IMR-90 (cell line): ENCODE results near the gene PLXNA3. TPM values are rescaled to one million over a fixed set of nuclear protein-coding genes. Genes with fewer than 3 reads are reported as not detected.

Experiments
- ATAC-seq: fragments of 200-7000 bp; cut with Tn5 transposase; 2 replicates; pipeline ENCODE4 v1.9.1; 2020; ENCODE audit warnings: low read depth, mild to moderate bottlenecking, moderate library complexity
- BruUV-seq: library from RNA; stranded (reverse); fragments of 400-500 nt; replicated peaks from 2 replicates; lab custom pipeline; 2021; lab: Mats Ljungman, UMichigan
- CTCF ChIA-PET: fragments of 300-600 bp; formaldehyde crosslinking; extraction: SDS; loops from one replicate; lab custom pipeline; 2021; ENCODE audit warnings: antibody characterized with exemption; lab: Yijun Ruan, JAX
- POLR2A ChIA-PET: fragments of 300-600 bp; sonication (Branson Sonifier 250); formaldehyde crosslinking; loops from one replicate; lab custom pipeline; 2022; ENCODE audit warnings: antibody characterized with exemption; ENCODE audit not compliant: unreplicated experiment; lab: Charles Lee
- DNase-seq: peaks from one replicate; pipeline ENCODE4 v3.0.0; 2013
- H2AFZ ChIP-seq: replicated peaks from 2 replicates; pipeline ENCODE3; 2013; ENCODE audit warnings: low read length, mild to moderate bottlenecking; ENCODE audit not compliant: poor library complexity
- H2AK5ac ChIP-seq: 2 replicates; pipeline ENCODE4 v1.6.1; 2013; ENCODE audit warnings: low read depth, low read length, inconsistent platforms
- H2AK9ac ChIP-seq: replicated peaks from 2 replicates; pipeline ENCODE3; 2013; ENCODE audit warnings: mild to moderate bottlenecking, low read depth, low read length, moderate library complexity; ENCODE audit not compliant: poor library complexity
- H2BK120ac ChIP-seq: 2 replicates; pipeline ENCODE4 v1.6.1; 2013; ENCODE audit warnings: low read depth, low read length, inconsistent platforms
- H2BK15ac ChIP-seq: 3 replicates; pipeline ENCODE4 v1.6.1; 2013; ENCODE audit warnings: low read depth, low read length, inconsistent platforms
- H2BK20ac ChIP-seq: 2 replicates; pipeline ENCODE4 v1.6.1; 2013; ENCODE audit warnings: low read depth, mild to moderate bottlenecking, inconsistent platforms, low read length, moderate library complexity
- H2BK5ac ChIP-seq: 2 replicates; pipeline ENCODE4 v1.6.1; 2013; ENCODE audit warnings: mild to moderate bottlenecking, low read depth, low read length, inconsistent platforms; ENCODE audit not compliant: poor library complexity, severe bottlenecking
- H3K14ac ChIP-seq: replicated peaks from 2 replicates; pipeline ENCODE4 v1.6.1; 2013; ENCODE audit warnings: low read depth, low read length, inconsistent platforms
- H3K18ac ChIP-seq: 2 replicates; pipeline ENCODE4 v1.6.1; 2013; ENCODE audit warnings: low read depth, low read length, control low read depth
- H3K23ac ChIP-seq: 2 replicates; pipeline ENCODE4 v1.6.1; 2013; ENCODE audit warnings: low read depth, low read length, inconsistent platforms
- H3K27ac ChIP-seq: 2 replicates; pipeline ENCODE4 v1.5.1; 2013; ENCODE audit warnings: mild to moderate bottlenecking, control low read depth, low read length; ENCODE audit not compliant: insufficient read depth
- H3K27me3 ChIP-seq: 2 replicates; pipeline ENCODE4 v1.6.1; 2013; ENCODE audit warnings: low read length; ENCODE audit not compliant: control insufficient read depth, insufficient read depth
- H3K36me3 ChIP-seq: 2 replicates; pipeline ENCODE4 v1.6.1; 2013; ENCODE audit warnings: low read length, mixed read lengths; ENCODE audit not compliant: control insufficient read depth, insufficient read depth
- H3K4ac ChIP-seq: 2 replicates; pipeline ENCODE4 v1.6.1; 2013; ENCODE audit warnings: low read depth, low read length, inconsistent platforms
- H3K4me1 ChIP-seq: 2 replicates; pipeline ENCODE4 v1.6.1; 2013; ENCODE audit warnings: low read length, mixed read lengths; ENCODE audit not compliant: control insufficient read depth, insufficient read depth
- H3K4me2 ChIP-seq: 2 replicates; pipeline ENCODE4 v1.6.1; 2013; ENCODE audit warnings: low read depth, mild to moderate bottlenecking, control low read depth, low read length, moderate library complexity
- H3K4me3 ChIP-seq: 2 replicates; pipeline ENCODE4 v1.5.1; 2013; ENCODE audit warnings: low read depth, mild to moderate bottlenecking, control low read depth, low read length, moderate library complexity; ENCODE audit not compliant: insufficient read depth
- H3K56ac ChIP-seq: 2 replicates; pipeline ENCODE4 v1.6.1; 2013; ENCODE audit warnings: low read length, inconsistent platforms; ENCODE audit not compliant: insufficient read depth; ENCODE audit errors: extremely low read depth
- H3K79me1 ChIP-seq, 2 experiments: 2 replicates each; pipeline ENCODE4 v1.6.1; 2013; ENCODE audit warnings: low read length in 2 of 2, inconsistent platforms in 1 of 2, low read depth in 1 of 2
- H3K9ac ChIP-seq: 2 replicates; pipeline ENCODE4 v1.6.1; 2013; ENCODE audit warnings: low read depth, low read length, control low read depth
- H3K9me1 ChIP-seq: 2 replicates; pipeline ENCODE4 v1.6.1; 2013; ENCODE audit warnings: low read length, inconsistent platforms; ENCODE audit not compliant: insufficient read depth
- H3K9me3 ChIP-seq: 2 replicates; pipeline ENCODE4 v1.6.1; 2013; ENCODE audit warnings: low read length; ENCODE audit not compliant: control insufficient read depth, insufficient read depth
- H4K20me1 ChIP-seq: 2 replicates; pipeline ENCODE4 v1.6.1; 2013; ENCODE audit warnings: low read length, inconsistent platforms; ENCODE audit not compliant: insufficient read depth
- H4K5ac ChIP-seq: 2 replicates; pipeline ENCODE4 v1.6.1; 2013; ENCODE audit warnings: mild to moderate bottlenecking, low read depth, low read length, control low read depth
- H4K8ac ChIP-seq, 2 experiments: 2 replicates each; pipeline ENCODE4 v1.6.1; 2013; ENCODE audit warnings: low read depth in 2 of 2, low read length in 2 of 2, control low read depth in 1 of 2, inconsistent platforms in 1 of 2
- H4K91ac ChIP-seq: 2 replicates; pipeline ENCODE4 v1.6.1; 2013; ENCODE audit warnings: low read depth, low read length, inconsistent platforms; ENCODE audit not compliant: insufficient read depth
- BHLHE40 ChIP-seq: fragments of 150-350 bp; IDR thresholded peaks from 2 replicates; pipeline ENCODE4 v1.6.1; 2016; ENCODE audit warnings: mild to moderate bottlenecking, low read depth, low read length
- CEBPB ChIP-seq: IDR thresholded peaks from 2 replicates; pipeline ENCODE4 v1.6.1; 2012; ENCODE audit warnings: low read depth, low read length, improper control_type of control experiment
- CHD1 ChIP-seq: IDR thresholded peaks from 2 replicates; pipeline ENCODE4 v1.6.1; 2012; ENCODE audit warnings: low read depth, low read length, improper control_type of control experiment
- FOS ChIP-seq: fragments of 150-350 bp; IDR thresholded peaks from 2 replicates; pipeline ENCODE4 v1.6.1; 2016; ENCODE audit warnings: low read depth, low read length
- MAFK ChIP-seq: IDR thresholded peaks from 2 replicates; pipeline ENCODE4 v1.6.1; 2012; ENCODE audit warnings: low read depth, low read length, improper control_type of control experiment
- MAZ ChIP-seq: IDR thresholded peaks from 2 replicates; pipeline ENCODE4 v1.6.1; 2012; ENCODE audit warnings: low read depth, mild to moderate bottlenecking, low read length, improper control_type of control experiment, moderate library complexity, borderline replicate concordance
- POLR2A ChIP-seq: IDR thresholded peaks from 2 replicates; pipeline ENCODE4 v1.6.1; 2012; ENCODE audit warnings: mild to moderate bottlenecking, low read depth, low read length
- RAD21 ChIP-seq: IDR thresholded peaks from 2 replicates; pipeline ENCODE4 v1.6.1; 2012; ENCODE audit warnings: low read length, improper control_type of control experiment
- RCOR1 ChIP-seq: IDR thresholded peaks from 2 replicates; pipeline ENCODE4 v1.6.1; 2012; ENCODE audit warnings: mild to moderate bottlenecking, low read length, improper control_type of control experiment; ENCODE audit not compliant: insufficient replicate concordance
- RFX5 ChIP-seq: IDR thresholded peaks from 2 replicates; pipeline ENCODE4 v1.8.0; 2012; ENCODE audit warnings: low read depth, mild to moderate bottlenecking, low read length, moderate library complexity
- WGBS, 2 experiments: methylation state at CpG; one replicate each; pipeline versions ENCODE4 v1.1.5 to v1.1.7; 2013; ENCODE audit warnings: missing lambda C conversion rate in 2 of 2; ENCODE audit not compliant: insufficient read length in 1 of 2; ENCODE audit errors: extremely low coverage in 2 of 2; 5-methylcytosine and 5-hydroxymethylcytosine counted together
- dilution Hi-C: fragments of 300-500 bp; cut with HindIII; formaldehyde crosslinking; loops from one replicate; pipeline ENCODE4 v1.14.3; 2018; ENCODE audit warnings: low sequenced_read_pairs; ENCODE audit not compliant: unreplicated experiment
- in situ Hi-C: fragments of 300-500 bp; cut with MboI; formaldehyde crosslinking; loops from 3 replicates; pipeline ENCODE4 v1.14.3; 2019; ENCODE audit warnings: low sequenced_read_pairs, inconsistent platforms, mixed read lengths
- intact Hi-C: fragments of 100-400 bp; cut with micrococcal nuclease; formaldehyde crosslinking; loops from 2 replicates; pipeline ENCODE4 v1.10.0; 2022
- polyA plus RNA-seq, 3 experiments: library from polyadenylated mRNA; depleted of rRNA; stranded (reverse); fragments of >200 nt; gene quantifications; 2 replicates each; pipeline ENCODE4 v1.2.3, GENCODE V29; 2012; ENCODE audit warnings: low replicate concordance in 1 of 3
- total RNA-seq: library from RNA; depleted of rRNA; stranded (reverse); fragments of >200 nt; gene quantifications from 2 replicates; pipeline ENCODE4 v1.2.3, GENCODE V29; 2012
- TF ChIP-seq, protein P1 (sequence below): fragments of 150-350 bp; IDR thresholded peaks from 2 replicates; pipeline ENCODE4 v1.6.1; 2016; ENCODE audit warnings: low read depth, mild to moderate bottlenecking, low read length, moderate library complexity, borderline replicate concordance
- TF ChIP-seq, protein P2 (sequence below): fragments of 150-350 bp; IDR thresholded peaks from 2 replicates; pipeline ENCODE4 v1.6.1; 2017; ENCODE audit warnings: mild to moderate bottlenecking, antibody characterized with exemption, low read length, low read depth

PLXNA3 gene
- total and polyA plus RNA-seq, 2 of the 4 experiments (the other 2 are of a cell fraction): 4.3 to 111 TPM

DNA sequence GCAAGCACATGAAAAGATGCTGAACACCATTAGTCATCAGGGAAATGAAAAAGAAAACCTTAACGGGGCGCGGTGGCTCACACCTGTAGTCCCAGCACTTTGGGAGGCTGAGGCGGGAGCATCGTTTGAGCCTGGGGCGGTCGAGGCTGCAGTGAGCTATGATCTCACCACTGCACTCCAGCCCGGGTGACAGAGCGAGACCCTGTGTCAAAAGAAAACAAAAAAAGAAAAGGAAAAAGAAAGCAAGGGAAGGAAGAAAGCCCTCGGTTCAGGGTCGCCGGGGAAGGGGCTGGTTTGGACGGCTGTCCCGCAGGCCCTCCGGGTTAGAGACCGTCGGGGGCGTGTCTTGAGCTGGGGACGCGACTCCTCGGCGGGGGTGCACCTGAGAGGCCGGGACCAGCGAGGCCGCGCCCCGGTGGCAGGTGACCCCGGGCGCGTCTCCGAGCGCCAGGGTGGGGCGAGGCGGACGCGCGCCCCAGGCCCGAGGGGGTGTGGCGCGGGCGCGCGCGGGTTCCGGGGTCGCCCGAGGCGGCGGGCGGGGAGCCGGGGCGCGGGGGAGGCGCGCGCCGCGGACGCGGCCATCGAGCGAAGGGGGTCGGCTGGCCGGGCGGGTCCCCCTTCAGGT is 478 bp upstream of the PLXNA3 start:
- 0 out of 2 replicates have a peak overlapping the region, but pooled peaks have one; percentile 32 for H3K14ac ChIP-seq
- ATAC-seq (peak; percentile 52), DNase-seq (no peak)
- TF ChIP-seq FOS (no peak), POLR2A (no peak), MAFK (no peak), RCOR1 (no peak), RFX5 (no peak), MAZ (no peak), RAD21 (no peak), CHD1 (no peak), BHLHE40 (no peak), CEBPB (no peak)
- TF ChIP-seq, protein P1, sequence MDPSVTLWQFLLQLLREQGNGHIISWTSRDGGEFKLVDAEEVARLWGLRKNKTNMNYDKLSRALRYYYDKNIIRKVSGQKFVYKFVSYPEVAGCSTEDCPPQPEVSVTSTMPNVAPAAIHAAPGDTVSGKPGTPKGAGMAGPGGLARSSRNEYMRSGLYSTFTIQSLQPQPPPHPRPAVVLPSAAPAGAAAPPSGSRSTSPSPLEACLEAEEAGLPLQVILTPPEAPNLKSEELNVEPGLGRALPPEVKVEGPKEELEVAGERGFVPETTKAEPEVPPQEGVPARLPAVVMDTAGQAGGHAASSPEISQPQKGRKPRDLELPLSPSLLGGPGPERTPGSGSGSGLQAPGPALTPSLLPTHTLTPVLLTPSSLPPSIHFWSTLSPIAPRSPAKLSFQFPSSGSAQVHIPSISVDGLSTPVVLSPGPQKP: no peak
- TF ChIP-seq, protein P2, sequence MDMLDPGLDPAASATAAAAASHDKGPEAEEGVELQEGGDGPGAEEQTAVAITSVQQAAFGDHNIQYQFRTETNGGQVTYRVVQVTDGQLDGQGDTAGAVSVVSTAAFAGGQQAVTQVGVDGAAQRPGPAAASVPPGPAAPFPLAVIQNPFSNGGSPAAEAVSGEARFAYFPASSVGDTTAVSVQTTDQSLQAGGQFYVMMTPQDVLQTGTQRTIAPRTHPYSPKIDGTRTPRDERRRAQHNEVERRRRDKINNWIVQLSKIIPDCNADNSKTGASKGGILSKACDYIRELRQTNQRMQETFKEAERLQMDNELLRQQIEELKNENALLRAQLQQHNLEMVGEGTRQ: no peak
- H3K4me2 ChIP-seq: peak overlapping the region; percentile 84
- CTCF ChIA-PET: no interaction called here
- H2AFZ ChIP-seq: peak overlapping the region; percentile 89
- POLR2A ChIA-PET: no interaction called here
- no peak overlapping the region for H2BK15ac ChIP-seq
- H4K91ac ChIP-seq: no peak overlapping the region
- peaks cover 0 to 9% of the 10 kb centered on the region in 2 experiments; a peak in 2 of 4 replicates for H3K79me1 ChIP-seq
- H3K9ac ChIP-seq: no peak overlapping the region
- H3K9me1 ChIP-seq: no peaks in the 10 kb centered on the region
- no peak overlapping the region for H4K5ac ChIP-seq
- H3K18ac ChIP-seq: no peak overlapping the region
- dilution Hi-C loops (no loop called here), intact Hi-C loops (no loop called here), in situ Hi-C loops (no loop called here)
- H2AK5ac ChIP-seq: no peak overlapping the region
- peaks cover 4% of the 10 kb centered on the region; the same call in 1 of the 2 replicates for H3K4me1 ChIP-seq
- no peak overlapping the region for H3K4ac ChIP-seq
- H2BK20ac ChIP-seq: no peak overlapping the region
- H3K27me3 ChIP-seq: no peaks in the 10 kb centered on the region
- H3K56ac ChIP-seq: no peak overlapping the region
- peaks cover 33% of the 10 kb centered on the region for H4K20me1 ChIP-seq
- H3K9me3 ChIP-seq: no peaks in the 10 kb centered on the region; the same call in 1 of the 2 replicates
- H4K8ac ChIP-seq: peak overlapping the region in 1 of 2 experiments; percentile 57; a peak in 1 of 4 replicates
- H3K36me3 ChIP-seq: peaks cover 23% of the 10 kb centered on the region
- peak overlapping the region; percentile 74 for H3K4me3 ChIP-seq
- WGBS, 2 experiments: 18% methylated on average over 36 of the region's 65 CpGs; no CpG with 5 or more reads in 1 of the 2 experiments
- BruUV-seq: no TSS peak
- H2AK9ac ChIP-seq: peak overlapping the region; percentile 78
- peak overlapping the region; percentile 74 for H3K27ac ChIP-seq
- peak overlapping the region; percentile 97 for H2BK5ac ChIP-seq
- no peak overlapping the region for H3K23ac ChIP-seq
- 0 out of 2 replicates have a peak overlapping the region, but pooled peaks have one; percentile 40 for H2BK120ac ChIP-seq
